ENCODE measurements around the gene IL1RL2.

The IL1RL2 gene

GRCh38 chr2:102159295-102159694 lies 27.5 kb upstream of the IL1RL2 start:
- DNase-seq, result no peak

- DNase-seq, result no peak
Observed at GRCh38 chr2:102166189-102166845, 20.5 kb upstream of the IL1RL2 start.

GRCh38 chr2:102168026-102168771 lies 18.6 kb upstream of the IL1RL2 start:
- DNase-seq, result no peak

- DNase-seq, result no peak
Observed at GRCh38 chr2:102171946-102172345, 14.9 kb upstream of the IL1RL2 start.

DNA sequence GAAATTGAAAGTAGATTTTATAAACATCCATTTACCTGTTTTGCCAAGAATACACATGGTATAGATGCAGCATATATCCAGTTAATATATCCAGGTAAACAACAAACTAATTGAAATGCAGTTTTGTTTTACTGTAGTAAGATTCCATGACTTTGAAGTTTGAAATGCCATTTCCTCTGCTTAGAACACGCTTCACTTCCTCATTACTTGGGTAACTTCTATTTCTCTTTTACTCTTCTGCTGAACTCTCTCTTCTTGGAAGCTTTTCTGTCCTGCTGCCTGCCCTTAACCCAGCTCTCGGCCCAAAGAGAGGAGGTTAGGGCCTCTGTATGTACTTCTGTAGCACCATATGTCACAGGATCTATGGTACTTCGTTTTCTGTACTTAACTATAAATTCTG lies 14.1 kb upstream of the IL1RL2 start:
- no peak for DNase-seq

GRCh38 chr2:102176172-102176571 lies 10.7 kb upstream of the IL1RL2 start:
- no peak for DNase-seq

DNA sequence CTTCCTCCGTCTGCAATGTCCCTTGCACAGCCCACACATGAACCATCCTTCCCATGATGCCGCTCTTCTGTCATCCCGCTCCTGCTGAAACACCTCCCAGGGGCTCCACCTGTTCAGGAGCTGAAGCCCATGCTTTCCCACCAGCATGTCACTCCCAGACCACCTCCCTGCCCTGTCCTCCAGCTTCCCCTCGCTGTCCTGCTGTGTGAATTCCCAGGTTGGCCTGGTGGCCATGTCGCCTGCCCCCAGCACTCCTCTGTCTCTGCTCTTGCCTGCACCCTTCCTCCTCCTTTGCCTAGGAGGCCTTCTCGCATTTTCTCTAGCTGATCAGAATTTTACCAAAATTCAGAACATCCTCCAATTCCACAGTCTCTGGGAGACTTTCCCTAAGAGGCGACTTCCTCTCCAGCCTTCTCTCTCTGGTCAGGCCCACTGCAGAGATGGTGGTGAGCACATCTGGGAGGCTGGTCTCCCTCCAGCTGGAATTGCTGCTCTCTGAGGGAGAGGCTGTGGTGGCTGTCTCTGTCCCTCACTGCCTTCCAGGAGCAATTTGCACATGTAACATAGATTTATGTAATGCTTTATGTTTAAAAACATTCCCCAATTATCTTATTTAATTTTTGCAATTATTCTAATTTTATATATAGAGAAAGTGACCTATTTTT lies 8.9 kb upstream of the IL1RL2 start:
- no peak for DNase-seq

GRCh38 chr2:102179061-102179460 lies 7.8 kb upstream of the IL1RL2 start:
- DNase-seq, result no peak

- DNase-seq, result no peak
Observed at GRCh38 chr2:102179788-102180686, 6.8 kb upstream of the IL1RL2 start.

DNA sequence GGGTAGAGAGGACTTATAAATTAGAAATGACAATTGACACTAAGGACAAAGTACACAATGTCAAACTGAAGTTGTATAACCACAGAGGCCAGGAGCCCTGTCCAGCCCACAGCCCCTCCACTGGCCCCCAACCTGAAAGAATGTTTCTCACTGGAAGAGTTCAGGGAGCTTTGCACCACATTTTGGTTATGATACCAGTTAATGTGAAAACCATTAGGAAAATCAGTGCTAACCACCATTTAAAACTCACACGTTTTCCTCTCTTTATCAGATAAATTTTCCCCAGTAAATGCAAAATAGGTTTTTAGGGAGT lies 6.2 kb upstream of the IL1RL2 start:
- DNase-seq, result no peak

GRCh38 chr2:102181376-102181775 lies 5.4 kb upstream of the IL1RL2 start:
- no peak for DNase-seq

DNA sequence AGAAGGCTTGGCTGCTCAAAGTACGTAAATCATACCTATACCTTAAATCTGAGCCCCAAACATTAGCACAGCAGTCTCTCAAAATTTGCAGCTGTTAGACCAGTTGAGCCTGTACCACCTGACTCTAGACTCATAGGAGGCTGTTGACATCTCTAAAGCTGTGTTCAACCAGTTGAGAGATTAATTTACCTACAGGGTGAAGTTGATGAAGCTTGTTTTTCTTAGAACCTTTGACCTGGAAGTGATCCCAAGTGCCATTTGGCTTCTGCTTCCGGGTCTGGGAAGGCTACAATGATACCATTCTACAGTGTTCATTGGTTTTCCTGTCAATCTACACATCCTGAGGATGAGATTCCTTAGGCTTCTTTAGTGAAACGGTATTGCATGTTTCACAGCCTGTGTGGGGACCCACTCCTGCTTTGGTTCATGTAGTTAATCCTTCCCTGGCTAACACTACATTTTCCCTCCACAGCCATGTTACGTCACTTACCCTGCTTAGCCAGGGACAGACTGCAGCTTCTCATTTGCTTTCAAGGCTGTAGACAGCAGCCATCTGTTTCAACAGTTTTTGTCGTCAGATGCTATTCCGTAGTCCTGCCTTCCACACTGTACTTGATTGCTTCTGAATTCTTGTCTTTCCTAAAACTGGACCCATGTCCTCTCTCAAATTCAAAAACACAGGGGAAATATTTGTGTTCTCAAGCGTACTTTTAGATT lies 4.7 kb upstream of the IL1RL2 start:
- no peak for DNase-seq

- DNase-seq, result no peak
Observed at GRCh38 chr2:102184018-102184417, 2.8 kb upstream of the IL1RL2 start.

DNA sequence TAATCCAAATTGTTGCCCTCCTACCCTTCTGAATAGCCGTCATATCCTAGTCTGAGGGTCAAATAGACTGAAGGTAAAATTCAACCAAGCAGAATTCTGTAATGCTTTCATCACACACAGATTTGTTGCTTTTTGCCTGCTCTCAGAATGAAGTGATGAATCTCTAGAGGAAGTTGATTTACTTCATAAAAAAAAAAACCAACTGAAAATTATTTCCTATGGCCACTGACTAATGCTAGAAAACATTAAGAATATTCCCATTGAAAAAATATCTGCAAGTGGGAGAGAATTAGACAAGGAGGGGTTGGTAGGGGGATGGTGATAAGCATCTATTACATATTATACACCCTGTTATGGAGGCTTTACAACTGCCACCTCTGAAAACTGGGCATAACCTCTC lies 2.3 kb upstream of the IL1RL2 start:
- DNase-seq, result no peak

DNA sequence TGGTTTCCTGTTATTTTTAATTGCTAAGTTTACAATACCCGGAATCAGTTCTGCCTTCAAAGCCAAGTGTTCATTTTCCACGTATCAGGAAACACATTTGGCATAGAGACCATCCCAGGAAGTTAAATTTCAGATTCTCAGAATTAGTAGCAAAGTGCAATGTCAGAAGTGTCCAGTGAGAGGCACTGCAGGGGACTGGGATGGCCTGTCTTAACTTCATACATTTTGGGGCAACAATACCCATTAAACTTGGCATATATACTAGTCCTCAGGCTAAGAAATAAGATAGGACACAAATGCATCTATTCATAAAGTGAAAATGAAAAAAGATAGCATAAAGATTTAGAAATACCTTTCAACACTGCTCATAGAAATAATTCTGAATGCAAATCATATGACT lies 1.5 kb upstream of the IL1RL2 start:
- no peak for DNase-seq

- no peak for DNase-seq
Observed at GRCh38 chr2:102187496-102188150, 800 bp downstream of the IL1RL2 start.

DNA sequence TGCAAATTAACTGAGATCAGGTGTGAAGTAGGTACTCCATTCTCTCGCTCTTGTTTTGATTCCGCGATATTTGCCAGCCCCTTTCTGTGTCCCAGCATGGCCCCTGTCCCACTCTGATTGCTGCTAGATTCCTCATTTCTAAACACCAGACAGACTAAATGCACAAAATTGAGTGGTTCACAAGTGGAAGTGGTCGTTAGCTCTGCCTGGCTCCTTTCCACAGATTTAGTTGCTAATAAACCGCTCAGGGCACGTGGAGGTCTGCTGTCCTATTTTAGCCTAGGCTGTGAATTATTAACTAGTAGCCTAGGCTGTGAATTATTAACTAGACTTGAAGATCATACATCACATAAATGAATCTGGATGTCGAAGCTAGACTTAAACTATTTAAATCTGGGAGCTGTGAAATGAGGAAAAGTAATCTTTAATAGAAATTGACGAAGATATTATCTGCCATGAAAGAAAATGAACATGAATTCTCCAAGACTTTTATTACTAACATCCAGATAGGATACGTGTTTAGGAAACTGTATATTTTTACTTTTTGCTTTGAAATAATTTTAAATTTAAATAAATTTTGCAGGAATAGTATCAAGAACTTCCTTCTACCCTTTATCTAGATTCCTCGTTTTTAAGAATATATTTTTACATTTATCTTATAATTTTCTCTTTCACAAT lies 3.7 kb downstream of the IL1RL2 start:
- DNase-seq, result no peak

DNA sequence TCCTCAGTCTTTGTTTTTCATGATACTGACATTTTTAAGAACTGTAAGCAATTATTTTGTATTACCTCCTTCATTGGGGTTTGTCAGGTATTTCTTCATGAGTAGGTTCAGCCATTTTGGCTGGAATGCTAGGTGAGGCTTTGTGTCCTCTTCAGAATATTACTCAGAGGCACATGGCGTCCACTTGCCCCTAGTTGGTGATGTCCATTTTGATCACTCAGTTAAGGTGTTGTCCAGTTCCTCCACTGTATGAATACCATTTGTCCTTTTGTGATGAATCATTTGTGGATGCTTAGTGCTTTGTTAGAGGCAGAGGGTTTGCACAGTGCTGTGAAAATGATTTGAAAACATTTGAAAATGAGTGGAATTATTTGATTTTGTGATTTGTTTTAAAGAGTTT lies 4.7 kb downstream of the IL1RL2 start:
- DNase-seq, result no peak

GRCh38 chr2:102193074-102193473 lies 6.3 kb downstream of the IL1RL2 start:
- no peak for DNase-seq

DNA sequence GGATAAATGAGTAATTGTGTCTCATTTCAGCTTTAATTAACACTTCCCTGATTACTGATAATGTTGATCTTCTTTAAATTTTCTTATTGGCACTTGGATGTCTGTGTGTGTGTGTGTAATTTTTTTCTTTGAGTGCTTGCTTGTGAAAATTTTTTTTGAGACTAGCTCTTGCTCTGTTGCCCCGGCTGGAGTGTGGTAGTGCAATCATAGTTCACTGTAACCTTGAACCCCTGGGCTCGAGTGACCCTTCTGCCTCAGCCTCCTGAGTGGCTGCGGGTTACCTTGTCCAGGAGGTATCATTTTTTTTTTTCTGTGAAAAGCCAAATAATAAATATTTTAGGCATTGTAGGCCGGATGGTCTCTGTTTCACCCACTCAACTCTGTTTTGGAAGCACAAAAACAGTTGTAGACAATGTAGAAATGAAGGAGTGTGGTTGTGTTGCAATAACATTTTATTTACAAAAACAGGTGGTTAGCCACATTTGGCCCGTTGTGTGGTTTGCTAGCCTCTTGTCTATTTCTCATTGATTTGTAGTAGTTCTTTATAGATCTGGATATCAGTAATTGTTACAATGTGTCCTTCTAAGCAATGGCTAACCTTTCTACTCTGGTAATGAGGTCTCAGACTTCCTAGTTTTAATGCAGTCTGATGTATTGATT lies 7.9 kb downstream of the IL1RL2 start:
- no peak for DNase-seq

Data from cortex of kidney (tissue), 1 donor.